ENCODE results near the gene USP34.
A peak's percentile ranks its signal among the peaks of the same experiment; 100 is the strongest.

The USP34 gene

GRCh38 chr2:61359058-61359457 lies 111.8 kb downstream of the USP34 start:
- DNase-seq (ENCODE audit: low spot score in 2 of 2) = no peak
- Histone ChIP-seq H3K9me3 (peaks cover 5% of the 10 kb centered on the region), H3K27me3 (ENCODE audit: low read depth) (no peaks in the 10 kb centered on the region), H3K4me1 (no peaks in the 10 kb centered on the region), H3K36me3 (replicated peaks) (peaks cover 12% of the 10 kb centered on the region), H3K4me3 (no peak overlapping the region)
- in situ Hi-C loops (cut with MboI; ENCODE audit: low sequenced_read_pairs) = no loop called here

- no peaks in the 10 kb centered on the region for H3K4me1 ChIP-seq
- no peaks in the 10 kb centered on the region for H3K27me3 ChIP-seq (ENCODE audit: low read depth)
- in situ Hi-C loops (cut with MboI; ENCODE audit: low sequenced_read_pairs) = no loop called here
- no peak overlapping the region for H3K4me3 ChIP-seq
- H3K36me3 ChIP-seq (replicated peaks) = peaks cover 10% of the 10 kb centered on the region
- no peak for DNase-seq (ENCODE audit: low spot score in 2 of 2)
- peaks cover 6% of the 10 kb centered on the region for H3K9me3 ChIP-seq
Measured at GRCh38 chr2:61357681-61358080, 113.2 kb downstream of the USP34 start.

- H3K4me3 ChIP-seq = no peak overlapping the region
- peaks cover 10% of the 10 kb centered on the region for H3K36me3 ChIP-seq (replicated peaks)
- in situ Hi-C loops (cut with MboI; ENCODE audit: low sequenced_read_pairs) = no loop called here
- H3K9me3 ChIP-seq = peaks cover 6% of the 10 kb centered on the region
- H3K4me1 ChIP-seq = no peaks in the 10 kb centered on the region
- no peaks in the 10 kb centered on the region for H3K27me3 ChIP-seq (ENCODE audit: low read depth)
- DNase-seq (ENCODE audit: low spot score in 2 of 2) = no peak
Measured at GRCh38 chr2:61356958-61357350, 113.9 kb downstream of the USP34 start.

GRCh38 chr2:61356261-61356957 lies 114.5 kb downstream of the USP34 start:
- Histone ChIP-seq H3K27me3 (ENCODE audit: low read depth) (no peaks in the 10 kb centered on the region), H3K36me3 (replicated peaks) (peaks cover 10% of the 10 kb centered on the region), H3K9me3 (peaks cover 6% of the 10 kb centered on the region), H3K4me3 (no peak overlapping the region), H3K4me1 (no peaks in the 10 kb centered on the region)
- no peak for DNase-seq (ENCODE audit: low spot score in 2 of 2)
- in situ Hi-C loops (cut with MboI; ENCODE audit: low sequenced_read_pairs) = no loop called here

- Histone ChIP-seq H3K36me3 (replicated peaks) (peaks cover 14% of the 10 kb centered on the region), H3K4me3 (no peak overlapping the region), H3K9me3 (peaks cover 6% of the 10 kb centered on the region), H3K27me3 (ENCODE audit: low read depth) (no peaks in the 10 kb centered on the region), H3K4me1 (no peaks in the 10 kb centered on the region)
- DNase-seq (ENCODE audit: low spot score in 2 of 2) = no peak
- in situ Hi-C loops (cut with MboI; ENCODE audit: low sequenced_read_pairs) = no loop called here
Measured at GRCh38 chr2:61354543-61355197, 116.2 kb downstream of the USP34 start.

- DNase-seq (ENCODE audit: low spot score in 2 of 2) = no peak
- H3K36me3 ChIP-seq (replicated peaks) = peaks cover 17% of the 10 kb centered on the region
- no peaks in the 10 kb centered on the region for H3K4me1 ChIP-seq
- in situ Hi-C loops (cut with MboI; ENCODE audit: low sequenced_read_pairs) = no loop called here
- H3K27me3 ChIP-seq (ENCODE audit: low read depth) = no peaks in the 10 kb centered on the region
- no peak overlapping the region for H3K4me3 ChIP-seq
- H3K9me3 ChIP-seq = peaks cover 6% of the 10 kb centered on the region
Measured at GRCh38 chr2:61353909-61354308, 117.0 kb downstream of the USP34 start.

GRCh38 chr2:61350777-61351176 lies 120.1 kb downstream of the USP34 start:
- in situ Hi-C loops (cut with MboI; ENCODE audit: low sequenced_read_pairs) = no loop called here
- H3K36me3 ChIP-seq (replicated peaks) = peaks cover 36% of the 10 kb centered on the region
- peaks cover 6% of the 10 kb centered on the region for H3K9me3 ChIP-seq
- no peaks in the 10 kb centered on the region for H3K27me3 ChIP-seq (ENCODE audit: low read depth)
- no peak overlapping the region for H3K4me3 ChIP-seq
- no peak for DNase-seq (ENCODE audit: low spot score in 2 of 2)
- no peaks in the 10 kb centered on the region; the same call in 1 of the 2 replicates for H3K4me1 ChIP-seq

- Histone ChIP-seq H3K27me3 (ENCODE audit: low read depth) (no peaks in the 10 kb centered on the region), H3K36me3 (replicated peaks) (peaks cover 53% of the 10 kb centered on the region), H3K9me3 (no peaks in the 10 kb centered on the region), H3K4me3 (no peak overlapping the region), H3K4me1 (no peaks in the 10 kb centered on the region)
- in situ Hi-C loops (cut with MboI; ENCODE audit: low sequenced_read_pairs) = no loop called here
- no peak for DNase-seq (ENCODE audit: low spot score in 2 of 2)
Measured at GRCh38 chr2:61343141-61343540, 127.7 kb downstream of the USP34 start.

- Histone ChIP-seq H3K4me3 (no peak overlapping the region), H3K36me3 (replicated peaks) (peaks cover 37% of the 10 kb centered on the region), H3K27me3 (ENCODE audit: low read depth) (no peaks in the 10 kb centered on the region), H3K4me1 (peaks cover 11% of the 10 kb centered on the region), H3K9me3 (no peaks in the 10 kb centered on the region)
- in situ Hi-C loops (cut with MboI; ENCODE audit: low sequenced_read_pairs) = no loop called here
- no peak for DNase-seq (ENCODE audit: low spot score in 2 of 2)
Measured at GRCh38 chr2:61340242-61340641, 130.6 kb downstream of the USP34 start.

- Histone ChIP-seq H3K27me3 (ENCODE audit: low read depth) (no peaks in the 10 kb centered on the region), H3K4me3 (no peak overlapping the region), H3K36me3 (replicated peaks) (peaks cover 30% of the 10 kb centered on the region), H3K4me1 (peaks cover 16% of the 10 kb centered on the region), H3K9me3 (no peaks in the 10 kb centered on the region)
- DNase-seq (ENCODE audit: low spot score in 2 of 2) = no peak
- in situ Hi-C loops (cut with MboI; ENCODE audit: low sequenced_read_pairs) = no loop called here
Measured at GRCh38 chr2:61338447-61338846, 132.4 kb downstream of the USP34 start.

- Histone ChIP-seq H3K4me3 (no peak overlapping the region), H3K36me3 (replicated peaks) (peaks cover 23% of the 10 kb centered on the region), H3K27me3 (ENCODE audit: low read depth) (no peaks in the 10 kb centered on the region), H3K4me1 (peaks cover 16% of the 10 kb centered on the region), H3K9me3 (no peaks in the 10 kb centered on the region)
- in situ Hi-C loops (cut with MboI; ENCODE audit: low sequenced_read_pairs) = no loop called here
- peak; percentile 14 to 21 for DNase-seq (ENCODE audit: low spot score in 2 of 2)
Measured at GRCh38 chr2:61335187-61335586, 135.7 kb downstream of the USP34 start.

GRCh38 chr2:61334466-61334865 lies 136.4 kb downstream of the USP34 start:
- no peaks in the 10 kb centered on the region for H3K27me3 ChIP-seq (ENCODE audit: low read depth)
- no peaks in the 10 kb centered on the region for H3K9me3 ChIP-seq
- in situ Hi-C loops (cut with MboI; ENCODE audit: low sequenced_read_pairs) = no loop called here
- peaks cover 16% of the 10 kb centered on the region for H3K4me1 ChIP-seq
- DNase-seq (ENCODE audit: low spot score in 2 of 2) = no peak
- H3K36me3 ChIP-seq (replicated peaks) = peaks cover 30% of the 10 kb centered on the region
- H3K4me3 ChIP-seq = no peak overlapping the region

GRCh38 chr2:61328707-61329251 lies 142.1 kb downstream of the USP34 start:
- no peak for DNase-seq (ENCODE audit: low spot score in 2 of 2)
- Histone ChIP-seq H3K27me3 (ENCODE audit: low read depth) (no peaks in the 10 kb centered on the region), H3K36me3 (replicated peaks) (peaks cover 30% of the 10 kb centered on the region), H3K9me3 (no peaks in the 10 kb centered on the region), H3K4me1 (no peaks in the 10 kb centered on the region), H3K4me3 (no peak overlapping the region)
- in situ Hi-C loops (cut with MboI; ENCODE audit: low sequenced_read_pairs) = no loop called here

GRCh38 chr2:61327173-61327572 lies 143.7 kb downstream of the USP34 start:
- Histone ChIP-seq H3K9me3 (no peaks in the 10 kb centered on the region), H3K4me1 (no peaks in the 10 kb centered on the region), H3K4me3 (no peak overlapping the region), H3K27me3 (ENCODE audit: low read depth) (no peaks in the 10 kb centered on the region), H3K36me3 (replicated peaks) (peaks cover 24% of the 10 kb centered on the region)
- DNase-seq (ENCODE audit: low spot score in 2 of 2) = no peak
- in situ Hi-C loops (cut with MboI; ENCODE audit: low sequenced_read_pairs) = no loop called here
